Activated CD4-positive, CD25-positive, alpha-beta regulatory T cell treated with anti-CD3 and anti-CD28 coated beads, Interleukin-2, amount 50 U/mL, for 24 hours (primary cell): Measurements from ENCODE around the gene TSHZ3.

ENCODE experiments used
- ATAC-seq, 2 donors: fragments of 150-1000 bp; cut with Tn5 transposase; one replicate each; pipeline ENCODE4 v1.10.0; 2021; ENCODE audit warnings: mild to moderate bottlenecking in 1 of 2, moderate library complexity in 1 of 2

TSHZ3 gene

DNA sequence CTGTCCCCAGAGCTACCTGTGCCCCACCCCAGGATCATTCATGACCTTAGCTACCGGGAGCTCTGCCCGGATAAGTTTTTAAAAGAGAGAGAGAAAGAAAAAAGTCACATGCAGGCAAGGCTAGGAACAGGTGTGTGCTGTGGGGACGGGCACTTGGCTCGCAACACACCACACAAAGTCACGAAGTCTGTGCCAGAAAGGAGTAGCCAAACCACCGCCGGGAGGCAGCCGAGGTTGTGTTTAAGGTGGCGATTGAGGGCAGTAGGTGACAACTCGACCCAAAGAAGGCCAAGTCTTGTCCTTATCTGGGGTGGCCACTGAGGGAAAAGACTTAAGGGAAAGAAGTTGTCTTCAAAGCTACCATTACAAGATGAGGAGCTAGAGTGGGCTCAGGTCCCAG is 4.6 kb upstream of the TSHZ3 start:
- no peak for ATAC-seq

DNA sequence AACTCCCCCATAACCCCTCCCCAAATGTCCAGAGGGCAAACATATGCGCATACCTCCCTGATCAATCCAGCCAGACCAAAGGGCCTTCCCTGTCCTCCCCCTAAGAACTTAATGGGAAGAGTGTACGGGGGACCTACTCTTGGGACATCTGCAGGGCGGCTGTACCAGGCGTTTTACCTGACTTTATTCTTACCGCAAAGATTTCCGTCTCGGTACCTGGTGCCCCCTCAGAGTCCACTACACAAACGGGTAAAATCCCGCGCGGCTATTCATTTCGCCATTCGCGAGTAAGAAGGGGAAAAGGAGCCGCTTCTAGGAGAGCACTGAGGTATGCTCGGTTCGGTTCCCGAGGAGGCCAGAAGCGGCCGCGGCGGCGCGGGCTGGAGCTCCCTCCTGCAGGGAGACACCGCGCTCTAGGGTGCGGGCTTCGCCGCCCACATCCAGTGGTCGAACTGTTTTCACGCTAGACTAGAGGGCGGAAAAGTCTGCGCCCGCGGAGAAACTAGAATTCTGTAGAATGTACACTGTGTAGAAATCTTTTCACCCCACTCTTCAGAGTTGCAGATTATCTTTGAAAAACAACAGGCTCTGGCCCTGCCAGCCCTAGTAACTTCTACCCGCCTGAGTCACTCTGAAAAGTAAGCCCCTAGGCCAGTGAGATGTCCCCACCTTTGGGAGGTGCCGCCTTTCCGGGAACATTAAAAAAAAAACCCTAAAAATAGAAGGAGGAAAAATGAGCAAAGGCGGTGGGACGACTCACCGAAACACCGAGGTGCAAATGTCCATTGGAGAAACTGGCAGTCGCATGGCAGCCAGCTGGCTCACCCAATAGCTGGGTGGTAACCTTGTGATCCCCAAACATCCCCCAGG is 3.8 kb upstream of the TSHZ3 start:
- ATAC-seq: no peak

- ATAC-seq: no peak
Measured at GRCh38 chr19:31352296-31352781, 3.1 kb upstream of the TSHZ3 start.

DNA sequence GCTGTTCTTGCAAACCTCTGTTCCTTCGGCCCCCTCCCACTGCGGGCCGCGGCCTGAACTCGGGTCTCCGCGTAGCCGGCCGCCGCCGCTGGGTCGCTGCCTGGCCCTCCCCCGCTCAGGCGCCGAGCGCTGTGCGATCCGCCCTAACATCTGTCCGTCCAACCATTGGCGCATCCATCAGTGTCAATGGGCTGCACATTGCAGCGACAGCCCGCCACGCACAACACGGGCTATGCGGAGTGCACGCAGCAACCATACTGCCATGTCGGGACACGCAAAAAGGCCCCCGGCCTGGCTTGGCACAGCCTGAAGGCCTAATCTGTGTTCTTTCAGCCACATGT is 2.6 kb upstream of the TSHZ3 start:
- no peak for ATAC-seq

GRCh38 chr19:31351056-31351854 is 2.0 kb upstream of the TSHZ3 start:
- ATAC-seq: no peak

DNA sequence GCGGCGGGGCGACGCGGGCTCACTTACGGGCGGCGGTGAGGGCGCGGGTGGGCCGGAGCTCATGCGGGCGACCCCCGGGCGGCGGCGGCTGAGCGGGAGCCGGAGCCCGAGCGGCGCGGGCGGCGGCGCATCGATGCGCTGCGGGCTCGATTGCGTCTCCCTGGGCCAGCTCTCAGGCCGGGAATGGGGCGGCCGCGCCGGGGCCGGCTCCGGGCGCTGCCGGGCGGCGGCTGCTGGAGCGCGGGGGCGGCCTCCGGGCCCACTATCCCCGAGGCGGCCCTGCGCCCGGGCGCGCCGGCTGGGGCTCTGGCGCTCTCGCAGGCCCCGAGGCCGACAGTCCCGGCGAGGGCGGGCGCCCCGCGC is 1.4 kb upstream of the TSHZ3 start:
- peak; percentile 32 to 40 for ATAC-seq

DNA sequence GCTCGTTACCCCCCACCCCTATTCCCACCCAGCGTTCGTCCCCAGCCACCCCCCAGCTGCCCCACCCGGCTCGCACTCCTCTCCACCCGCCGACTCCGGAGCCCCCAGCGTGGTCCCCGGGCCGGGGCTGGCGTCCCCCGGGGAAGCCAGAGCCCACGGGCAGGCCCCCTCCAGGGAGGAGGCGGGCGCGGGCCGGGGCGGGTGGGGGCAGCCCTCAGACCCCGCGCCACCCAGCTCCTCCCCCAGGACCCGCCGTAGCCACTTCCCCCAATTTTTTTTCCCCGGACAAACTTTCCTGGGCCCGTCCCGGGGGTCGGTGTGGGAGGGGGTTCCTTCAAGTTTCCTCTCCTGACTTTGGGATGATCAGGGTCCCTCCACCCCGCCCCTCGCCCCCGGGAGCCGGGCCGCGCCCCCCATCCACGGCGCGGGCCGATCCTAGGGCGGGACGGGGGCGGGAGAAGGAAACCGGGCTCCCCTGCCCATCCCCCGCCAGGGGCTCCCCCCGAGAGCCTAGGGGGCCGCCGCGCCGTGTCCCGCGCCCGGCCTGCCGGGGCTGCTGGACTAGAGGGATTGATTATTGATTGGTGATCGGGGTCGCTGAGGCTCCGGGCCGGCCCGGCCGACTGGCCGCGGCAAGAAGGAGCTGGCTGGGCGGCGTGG is 927 bp upstream of the TSHZ3 start:
- ATAC-seq: no peak

GRCh38 chr19:31348481-31349159 is 616 bp downstream of the TSHZ3 start:
- peak in 1 of 2 donors; percentile 5 for ATAC-seq

- ATAC-seq: no peak
Measured at GRCh38 chr19:31347828-31348392, 1.3 kb downstream of the TSHZ3 start.

- no peak for ATAC-seq
Measured at GRCh38 chr19:31347354-31347753, 1.9 kb downstream of the TSHZ3 start.

DNA sequence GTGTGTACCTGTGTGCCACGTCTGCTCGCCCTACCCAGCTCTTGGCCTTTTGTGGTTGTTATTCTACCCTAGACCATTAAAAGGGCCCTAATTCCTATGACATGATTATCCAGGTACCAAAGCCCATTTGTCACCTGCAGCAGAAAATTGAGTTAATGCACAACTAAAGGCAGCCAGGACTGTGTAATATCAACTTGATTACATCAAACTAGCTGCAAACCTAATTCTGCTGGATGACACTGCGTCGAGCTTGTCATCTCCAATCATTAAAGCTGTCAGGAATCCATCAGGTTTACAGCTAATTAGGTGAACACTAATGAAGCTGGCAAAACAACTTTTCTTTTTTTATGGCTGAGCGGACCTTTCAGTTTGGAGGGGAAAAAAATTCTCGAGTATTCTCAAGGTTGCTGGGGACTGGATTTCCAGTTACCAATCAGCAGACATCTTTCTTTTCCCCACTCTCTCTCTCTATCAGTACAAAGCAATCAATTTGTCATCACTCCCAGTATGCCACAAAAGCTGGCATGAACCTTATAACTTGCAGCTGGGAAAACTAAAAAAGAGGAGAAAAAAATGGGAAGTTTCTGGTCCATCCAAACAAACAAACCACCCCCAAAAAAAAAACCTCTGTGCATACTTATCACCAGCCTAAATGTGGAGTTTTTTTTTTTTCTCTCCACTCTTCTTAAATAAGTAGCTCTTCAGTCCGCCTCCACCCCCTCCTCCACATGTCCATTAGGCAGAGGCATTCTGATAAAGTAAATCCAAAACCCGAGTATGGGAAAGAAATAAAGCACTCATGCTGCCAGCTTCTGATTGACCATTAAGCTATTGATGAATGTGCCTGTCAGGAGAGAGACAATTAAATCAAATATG is 2.8 kb downstream of the TSHZ3 start:
- no peak for ATAC-seq

DNA sequence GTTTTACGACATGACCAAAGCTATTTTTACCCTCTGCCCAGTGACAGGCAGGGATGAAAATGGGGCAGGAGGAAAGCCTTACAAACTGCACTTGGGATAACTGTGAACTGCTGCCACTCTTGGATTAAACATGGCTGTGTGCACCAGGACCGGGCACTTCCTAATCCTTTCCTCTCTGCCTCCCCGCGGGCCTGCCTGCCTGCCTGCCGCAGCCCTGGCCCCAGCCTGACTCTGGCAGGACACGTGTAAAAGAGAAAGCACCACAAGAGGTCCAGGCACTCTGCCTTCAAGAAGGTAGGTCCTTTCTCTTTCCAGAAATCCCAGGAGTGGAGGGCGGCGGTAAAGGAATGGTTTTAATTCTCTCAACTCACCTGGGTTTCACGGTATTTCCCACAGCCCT is 4.8 kb downstream of the TSHZ3 start:
- no peak for ATAC-seq

- no peak for ATAC-seq
Measured at GRCh38 chr19:31342926-31343325, 6.3 kb downstream of the TSHZ3 start.

DNA sequence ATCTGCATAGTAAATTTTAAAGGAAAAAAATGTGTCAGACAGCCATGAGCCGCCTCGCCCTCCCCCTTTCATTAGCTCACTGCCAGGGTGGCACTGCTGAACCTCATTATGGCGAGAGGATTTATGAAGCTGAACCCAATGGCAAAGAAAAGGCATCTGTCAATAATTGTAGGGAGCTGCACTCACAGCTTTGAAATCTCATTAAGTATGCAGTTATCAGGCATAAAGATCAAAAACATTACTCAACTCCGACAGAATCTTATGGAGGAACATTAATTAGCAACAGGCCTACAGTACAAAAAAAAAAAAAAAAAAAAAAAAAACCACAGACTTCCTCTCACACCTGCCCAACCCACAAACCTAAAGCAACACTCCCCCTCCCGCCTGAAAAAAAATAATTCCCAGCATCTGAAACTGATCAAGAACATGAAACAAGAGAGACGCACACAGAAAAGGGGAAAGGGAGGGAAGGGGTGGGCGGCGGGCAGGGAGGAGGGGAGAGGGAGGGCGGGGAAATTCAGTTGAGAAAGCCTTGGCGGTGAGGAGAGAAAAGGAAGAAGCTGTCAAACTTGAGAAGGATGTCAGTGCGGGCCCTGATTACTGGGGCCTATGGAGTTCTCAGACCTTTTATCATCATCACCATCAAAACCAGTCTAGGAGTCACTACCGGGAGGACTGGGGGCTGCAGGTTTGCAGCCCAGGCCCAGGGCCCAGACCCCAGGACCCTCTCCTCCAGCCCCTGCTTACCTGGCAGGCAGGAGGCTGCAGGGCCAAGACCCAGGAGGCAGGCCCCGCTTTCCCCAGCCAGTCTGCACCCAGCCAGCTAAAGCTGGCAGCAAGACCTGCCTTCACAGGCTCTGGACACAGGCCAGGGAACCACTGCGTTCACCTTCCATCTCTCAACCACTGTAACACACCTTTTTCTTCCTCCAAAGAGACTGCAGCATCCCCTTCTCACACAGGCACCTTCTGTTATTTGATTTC is 8.9 kb downstream of the TSHZ3 start:
- peak; percentile 52 to 62 for ATAC-seq

DNA sequence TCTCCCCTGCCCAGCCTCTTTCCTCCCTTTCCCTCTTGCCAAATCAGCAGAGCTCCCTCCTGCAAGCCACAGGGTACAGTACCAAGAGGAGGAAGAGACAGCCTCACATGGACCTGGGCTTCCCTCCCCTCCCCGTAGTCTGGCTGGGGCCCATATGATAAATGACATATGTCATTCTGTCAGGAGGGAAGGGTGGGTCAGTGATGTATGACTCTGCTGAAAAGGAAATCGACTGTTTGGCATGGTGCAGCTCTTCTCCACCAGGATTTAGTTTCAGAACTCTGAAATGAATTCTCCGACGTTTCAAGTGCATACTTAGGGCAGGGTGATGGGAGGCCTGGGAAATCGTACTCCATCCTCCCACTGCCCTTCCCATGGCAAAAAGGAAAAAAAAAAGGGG is 9.8 kb downstream of the TSHZ3 start:
- no peak for ATAC-seq

DNA sequence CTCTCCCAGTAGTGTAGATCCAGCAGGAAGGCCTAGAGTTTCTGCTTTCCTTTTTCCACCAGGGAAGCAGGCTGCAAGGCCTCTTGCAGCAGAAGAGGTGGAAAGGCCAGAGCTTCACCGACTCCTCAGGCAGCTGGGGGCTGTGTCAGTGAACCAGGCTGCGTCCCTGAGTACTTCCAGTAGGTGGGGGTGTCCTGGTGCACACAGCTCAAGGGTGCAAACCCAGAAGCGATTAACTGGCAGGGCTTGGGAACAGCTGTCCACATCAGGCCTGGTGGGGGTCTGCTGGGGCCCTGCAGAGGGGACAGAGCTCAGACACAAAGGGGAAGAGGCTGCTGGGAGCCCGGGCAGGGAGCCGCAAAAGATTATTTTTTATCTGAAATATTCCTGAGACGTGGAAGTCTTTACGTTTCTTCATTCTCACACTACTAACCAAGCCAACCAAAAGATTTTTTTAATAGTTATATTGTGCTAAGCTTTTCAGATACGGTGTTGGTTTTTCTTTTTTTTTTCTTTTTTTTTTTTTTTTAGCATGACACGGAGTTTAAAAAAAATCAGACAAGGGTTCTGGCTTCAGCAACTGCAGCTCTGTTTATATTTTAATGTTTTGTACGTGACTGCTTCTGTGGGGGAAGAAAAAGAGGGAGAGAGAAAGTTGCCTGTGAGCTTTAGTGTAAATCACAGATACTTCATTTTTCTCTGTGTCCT is 11.0 kb downstream of the TSHZ3 start:
- ATAC-seq: no peak

DNA sequence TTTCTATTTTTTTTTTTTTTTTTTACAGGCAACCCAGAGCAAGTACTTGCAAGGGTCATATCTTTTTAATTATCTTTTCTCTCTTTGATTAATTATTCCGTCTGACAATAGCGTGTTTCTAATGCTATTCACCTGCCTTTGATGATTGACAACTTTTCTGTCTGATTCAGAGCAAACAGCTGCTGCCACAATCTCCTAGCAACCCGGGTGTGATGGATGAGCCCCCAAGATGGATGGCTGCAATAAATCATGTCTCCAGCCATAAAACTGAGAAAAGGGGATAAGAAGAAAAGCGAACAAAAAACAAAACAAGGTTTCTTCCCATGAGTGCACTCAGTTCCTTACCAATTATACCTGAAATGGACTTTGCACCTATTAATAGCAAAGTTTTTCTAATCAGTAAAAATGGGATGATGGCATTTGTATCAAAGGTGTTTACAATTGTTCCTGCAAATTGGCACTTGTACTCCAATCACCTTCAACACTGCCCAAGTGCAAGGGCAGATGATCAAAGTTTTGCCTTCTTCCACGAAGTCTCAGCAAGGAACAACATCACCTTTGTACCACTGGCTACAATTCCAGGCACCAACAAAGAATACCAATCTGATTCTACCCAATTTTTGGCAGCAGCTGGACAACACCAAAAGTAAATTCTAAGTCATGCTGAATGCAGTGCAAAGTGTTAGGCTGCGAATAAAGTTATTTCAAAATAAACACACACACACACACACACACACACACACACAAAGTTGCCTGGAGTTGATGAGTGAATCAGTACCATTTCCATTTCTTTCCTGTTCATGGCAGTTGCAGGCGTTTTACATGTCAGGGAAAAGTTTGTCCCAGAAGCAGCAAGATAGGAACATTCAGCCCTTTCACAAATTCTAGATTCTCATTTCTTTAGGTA is 12.0 kb downstream of the TSHZ3 start:
- ATAC-seq: no peak

DNA sequence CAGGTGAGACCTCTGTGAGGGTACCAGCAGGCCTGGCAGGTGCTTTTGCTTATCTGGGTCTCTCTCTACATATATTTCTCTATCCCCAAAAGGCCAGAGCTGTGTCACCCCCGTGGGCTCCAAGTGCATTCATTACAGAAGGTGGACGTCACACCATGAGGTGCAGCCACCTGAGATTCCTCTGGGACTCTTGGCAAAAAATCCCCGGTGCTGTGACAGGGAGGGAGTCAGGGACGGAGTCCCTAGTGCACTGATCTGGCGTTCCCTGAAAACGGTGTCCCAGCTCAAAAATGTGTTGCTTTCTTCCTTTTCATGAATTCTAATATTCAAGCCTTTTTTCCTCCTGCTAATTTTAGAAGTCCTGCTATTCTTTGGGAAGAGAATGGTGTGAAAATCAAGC is 13.5 kb downstream of the TSHZ3 start:
- ATAC-seq: no peak
